Left renal cortex interstitium (tissue), 4 donors: ENCODE measurements around the gene SREK1IP1. TPM values are rescaled to one million over a fixed set of nuclear protein-coding genes. Genes with fewer than 3 reads are reported as not detected.
A peak's percentile ranks its signal among the peaks of the same experiment; 100 is the strongest.

ENCODE experiments used
- DNase-seq, 4 donors: peaks; one replicate each; pipeline ENCODE4 v3.0.0-alpha.2; 2013; ENCODE audit warnings: low read depth in 4 of 4, low spot score in 2 of 4, missing footprints in 1 of 4
- polyA plus RNA-seq, 4 donors: library from polyadenylated mRNA; unstranded; fragments of 120-200 nt; gene quantifications; one replicate each; pipeline ENCODE4 v1.2.1, GENCODE V29; 2013; ENCODE audit not compliant: insufficient read length in 4 of 4

SREK1IP1 gene
- 10 to 100 TPM; 21.4 to 22.9 (median 21.9) TPM for polyA plus RNA-seq

- DNase-seq = peak; percentile 83 to 95 (median 88)
Observed at GRCh38 chr5:64768358-64769312, at the start of gene SREK1IP1, which contains the start of gene CWC27. TSS of gene SREK1IP1 (minus strand) at chr5:64768691. CDS start at chr5:64768517, 174 bp downstream. TSS of gene CWC27 (plus strand) at chr5:64768930. CDS start at chr5:64769147, 217 bp downstream.

GRCh38 chr5:64818245-64818644 lies 49.8 kb upstream of the SREK1IP1 start:
- no peak for DNase-seq

DNA sequence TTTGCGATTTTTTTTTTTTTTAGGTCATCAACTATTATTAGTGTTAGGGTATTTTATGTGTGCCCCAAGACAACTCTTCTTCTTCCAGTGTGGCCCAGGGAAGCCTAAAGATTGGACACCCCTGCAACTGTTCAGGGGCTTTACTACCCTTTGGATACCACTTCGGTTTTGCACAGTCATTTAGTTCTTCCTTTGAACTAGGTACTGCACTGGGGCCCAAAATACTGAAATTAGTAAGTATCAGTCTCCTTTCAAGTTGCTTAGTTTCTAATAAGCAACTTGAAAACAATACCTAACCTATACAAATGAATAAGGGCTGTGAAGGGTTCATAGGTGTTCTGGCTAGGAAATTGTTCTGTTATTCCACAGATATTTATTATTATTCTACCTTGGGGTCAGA lies 45.6 kb upstream of the SREK1IP1 start:
- no peak for DNase-seq

DNA sequence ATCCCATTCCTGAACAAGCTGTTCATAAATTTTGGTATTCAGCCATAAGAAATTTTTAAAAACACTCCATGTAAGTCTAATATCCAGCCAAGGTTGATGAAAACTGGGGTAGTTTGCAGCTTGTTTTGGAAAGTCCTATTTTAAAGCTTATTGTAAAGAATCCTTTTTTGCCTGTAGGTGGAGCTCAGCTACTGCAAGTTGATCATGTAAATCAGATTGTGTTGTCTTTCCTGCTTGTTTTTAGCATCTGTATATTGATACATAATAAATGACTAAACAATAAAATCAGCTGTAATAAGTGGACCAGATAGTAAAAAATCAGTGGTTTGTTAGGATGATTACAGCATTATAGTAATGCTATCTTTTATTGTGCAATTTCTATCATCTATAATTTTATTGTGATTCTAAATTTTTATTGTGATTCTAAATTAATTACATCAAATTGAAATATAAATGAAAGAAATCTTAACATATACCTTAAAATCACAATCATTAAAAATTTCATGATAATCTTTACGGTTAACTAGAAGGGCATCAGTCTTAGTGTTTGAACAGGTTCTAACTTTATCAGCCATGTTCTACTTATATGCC lies 42.7 kb upstream of the SREK1IP1 start:
- peak; percentile 10 to 34 (median 18) for DNase-seq

GRCh38 chr5:64807520-64807919 lies 39.0 kb upstream of the SREK1IP1 start:
- no peak for DNase-seq

DNA sequence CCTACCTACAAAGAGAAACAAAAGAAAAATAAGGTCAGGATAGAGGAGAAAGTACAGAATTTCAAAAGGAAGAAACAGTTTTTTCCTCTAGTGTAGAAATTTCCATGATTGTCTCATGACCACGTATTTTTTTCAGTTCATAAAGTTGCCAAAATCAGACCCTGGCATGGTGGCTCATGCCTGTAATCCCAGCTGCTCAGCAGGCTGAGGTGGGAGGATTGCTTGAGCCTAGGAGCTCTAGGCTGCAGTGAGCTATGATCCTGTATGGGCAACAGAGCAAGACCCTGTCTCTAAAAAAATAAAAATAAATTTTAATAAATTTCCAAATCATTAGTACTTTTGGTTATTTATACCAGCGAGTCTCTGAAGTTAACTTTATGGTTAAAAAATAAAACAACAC lies 38.0 kb upstream of the SREK1IP1 start:
- no peak for DNase-seq

- DNase-seq = no peak
Observed at GRCh38 chr5:64800926-64801325, 32.4 kb upstream of the SREK1IP1 start.

- DNase-seq = no peak
Observed at GRCh38 chr5:64796301-64796700, 27.8 kb upstream of the SREK1IP1 start.

DNA sequence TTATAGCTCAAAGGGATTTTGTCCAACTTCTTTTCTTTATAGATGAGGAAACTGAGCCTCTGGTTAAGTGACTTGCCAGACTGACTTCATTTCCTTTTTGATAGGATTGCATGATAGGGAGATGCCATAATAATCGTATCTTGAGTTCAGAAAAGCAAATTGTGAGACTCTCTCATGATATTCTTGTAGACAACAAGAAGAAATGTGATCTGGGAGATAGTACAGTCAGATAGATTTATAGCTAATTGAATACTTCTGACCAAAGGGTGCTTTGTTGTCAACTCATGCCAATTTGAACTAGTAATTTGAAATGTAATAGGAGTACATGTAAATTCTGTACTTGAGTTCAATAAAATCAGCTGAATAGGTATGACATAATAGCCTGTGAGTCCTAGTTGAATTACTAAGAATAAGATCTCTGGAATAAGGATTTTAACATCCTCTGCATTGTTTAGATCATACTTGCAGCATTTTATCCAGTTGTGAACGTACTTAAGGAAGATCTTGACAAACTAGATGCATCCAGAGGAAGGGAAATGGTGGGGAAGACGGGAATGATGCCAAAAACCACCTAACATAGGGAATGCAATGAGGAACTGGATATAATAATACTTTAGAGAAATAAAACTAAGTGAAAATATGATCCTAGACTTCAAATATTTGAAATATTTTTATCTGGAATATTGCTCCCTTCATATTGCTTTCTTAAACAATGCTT lies 25.7 kb upstream of the SREK1IP1 start:
- DNase-seq = no peak

GRCh38 chr5:64792469-64792868 lies 24.0 kb upstream of the SREK1IP1 start:
- DNase-seq = no peak

DNA sequence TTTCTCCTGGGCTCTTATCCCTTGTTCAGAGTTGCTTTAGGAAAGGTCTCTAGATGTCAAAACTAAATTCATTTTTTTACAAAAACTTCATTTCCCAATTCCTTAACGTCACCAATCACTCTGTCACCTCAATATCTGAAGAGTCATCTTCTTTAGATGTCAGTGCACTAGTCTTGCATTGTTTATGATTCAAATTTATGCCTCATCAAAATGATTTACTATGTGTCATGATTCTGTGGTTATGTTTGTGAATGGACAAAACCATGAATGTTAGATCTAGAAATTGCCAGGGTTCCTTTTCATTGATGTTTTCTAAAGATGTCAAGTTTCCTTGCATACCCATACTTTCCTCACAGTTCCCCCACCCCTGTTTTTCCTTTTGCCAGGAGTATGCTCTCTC lies 21.7 kb upstream of the SREK1IP1 start:
- no peak for DNase-seq

DNA sequence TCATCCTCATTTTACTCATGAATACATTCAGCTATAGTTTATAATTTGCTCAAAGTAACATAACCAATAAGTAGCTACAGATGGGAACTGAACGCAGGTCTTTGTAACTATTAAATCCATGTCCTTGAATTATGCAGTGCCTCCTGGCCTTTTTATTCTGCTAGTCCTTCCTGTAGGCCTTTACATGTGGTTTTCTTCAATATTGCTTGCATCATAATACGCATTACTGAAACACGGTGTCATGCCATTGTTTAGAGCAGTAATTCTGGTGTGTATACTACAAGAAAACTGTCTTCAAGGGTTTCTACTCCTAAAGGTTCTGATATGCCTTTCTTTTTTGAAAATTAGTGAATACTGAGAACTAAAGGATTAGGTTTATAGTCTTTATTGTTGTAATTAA lies 21.0 kb upstream of the SREK1IP1 start:
- DNase-seq = no peak

DNA sequence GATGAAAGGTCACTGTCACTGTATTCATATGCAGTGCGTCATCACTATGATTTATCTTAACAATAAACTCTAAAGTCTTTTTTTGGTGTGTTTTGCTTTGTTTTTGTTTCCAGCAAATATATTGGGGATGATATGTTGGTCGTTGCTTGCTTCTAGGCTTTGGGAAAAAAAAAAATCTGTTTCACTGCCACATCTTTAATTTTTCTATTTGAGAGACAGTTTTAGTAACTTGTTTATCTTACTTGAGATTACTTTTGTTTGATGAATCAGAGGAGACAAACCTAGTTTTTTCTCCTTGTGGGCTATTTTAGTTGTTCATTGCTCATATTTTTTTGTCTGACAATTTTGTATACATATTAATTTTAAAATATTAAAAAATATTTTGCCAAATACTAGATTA lies 19.7 kb upstream of the SREK1IP1 start:
- DNase-seq = no peak

GRCh38 chr5:64786372-64786771 lies 17.9 kb upstream of the SREK1IP1 start:
- no peak for DNase-seq

DNA sequence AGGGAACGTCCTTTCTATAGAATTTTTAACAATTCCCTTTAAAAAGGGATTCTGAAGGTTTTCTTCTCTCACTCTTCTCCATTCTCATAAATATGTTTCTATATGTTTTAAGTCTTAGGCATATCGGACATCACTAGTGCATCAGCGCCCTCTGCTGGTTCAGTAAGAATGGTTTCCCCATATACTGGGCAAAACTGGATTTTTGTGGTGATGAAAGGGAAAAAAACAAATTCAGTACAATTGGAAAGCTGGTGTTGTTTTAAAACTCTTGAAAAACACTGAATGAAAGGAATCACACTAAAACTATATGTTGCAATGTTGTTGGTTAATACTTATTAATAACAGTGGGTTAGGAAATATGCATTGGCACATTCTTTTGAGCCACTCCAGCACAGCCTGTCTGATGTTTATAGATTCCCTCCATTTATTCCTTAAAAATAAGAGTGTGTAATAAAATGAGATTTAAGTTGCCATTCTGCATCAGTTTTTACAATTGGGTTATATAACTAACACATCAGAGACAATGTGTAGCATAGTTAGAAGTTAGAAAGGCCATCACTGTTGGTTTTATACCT lies 16.0 kb upstream of the SREK1IP1 start:
- peak in 3 of 4 donors; percentile 42 to 75 (median 45) for DNase-seq

- no peak for DNase-seq
Observed at GRCh38 chr5:64775291-64775690, 6.8 kb upstream of the SREK1IP1 start.

GRCh38 chr5:64773533-64773932 lies 5.0 kb upstream of the SREK1IP1 start:
- DNase-seq = no peak

DNA sequence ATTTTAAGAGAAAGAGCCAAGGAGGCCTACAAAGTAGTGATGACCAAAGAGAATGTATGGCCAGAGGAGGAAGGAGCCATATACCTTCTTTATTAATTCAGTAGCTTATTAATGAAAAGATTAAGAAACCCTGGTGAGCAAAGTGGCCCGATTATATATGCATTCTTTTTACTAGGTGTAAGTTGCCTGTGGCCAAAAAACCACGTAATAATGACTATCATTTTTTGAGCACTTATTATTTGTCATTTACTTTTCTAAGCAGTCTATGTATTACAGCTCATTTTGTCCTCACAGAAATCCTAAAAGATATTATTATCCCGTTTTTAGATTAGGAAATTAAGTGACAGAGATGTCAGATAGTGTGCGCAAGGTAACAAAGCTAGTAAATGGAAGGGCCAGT lies 3.2 kb upstream of the SREK1IP1 start:
- no peak for DNase-seq

GRCh38 chr5:64769855-64770254 lies 1.4 kb upstream of the SREK1IP1 start:
- DNase-seq = no peak

- DNase-seq = peak in 1 of 4 donors; percentile 86
Observed at GRCh38 chr5:64767959-64768357, 533 bp downstream of the SREK1IP1 start.

DNA sequence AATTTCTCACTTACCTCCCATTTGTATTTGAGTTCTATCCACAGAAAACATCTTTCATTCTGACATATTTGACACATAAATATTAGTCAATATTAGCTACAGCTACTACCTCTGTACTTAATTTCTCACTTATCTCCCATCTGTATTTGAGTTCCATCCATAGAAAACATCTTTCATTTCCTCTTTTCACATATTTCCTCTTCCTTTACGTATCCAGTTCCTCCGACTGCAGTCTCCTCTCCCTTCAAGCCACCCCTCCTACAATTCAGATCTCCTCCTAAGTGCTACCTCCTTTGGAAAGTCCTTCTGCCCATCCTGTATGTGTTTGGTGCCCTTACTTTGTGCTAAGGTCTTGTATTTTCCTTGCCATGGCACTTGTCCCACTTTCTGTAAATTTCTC lies 1.6 kb downstream of the SREK1IP1 start:
- DNase-seq = no peak
